Hindlimb muscle (tissue), 1 donor: Measurements from ENCODE around the gene HOXC12. TPM values are rescaled to one million over a fixed set of nuclear protein-coding genes. Genes with fewer than 3 reads are reported as not detected.

ENCODE experiments used
- DNase-seq: peaks from one replicate; pipeline ENCODE4 v3.0.0-alpha.2; 2013
- polyA plus RNA-seq: library from polyadenylated mRNA; unstranded; fragments of 120-200 nt; gene quantifications from one replicate; pipeline ENCODE4 v1.2.1, GENCODE V29; 2013; ENCODE audit not compliant: insufficient read length

Gene HOXC12, protein sequence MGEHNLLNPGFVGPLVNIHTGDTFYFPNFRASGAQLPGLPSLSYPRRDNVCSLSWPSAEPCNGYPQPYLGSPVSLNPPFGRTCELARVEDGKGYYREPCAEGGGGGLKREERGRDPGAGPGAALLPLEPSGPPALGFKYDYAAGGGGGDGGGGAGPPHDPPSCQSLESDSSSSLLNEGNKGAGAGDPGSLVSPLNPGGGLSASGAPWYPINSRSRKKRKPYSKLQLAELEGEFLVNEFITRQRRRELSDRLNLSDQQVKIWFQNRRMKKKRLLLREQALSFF
- 0.48 TPM for polyA plus RNA-seq

DNA sequence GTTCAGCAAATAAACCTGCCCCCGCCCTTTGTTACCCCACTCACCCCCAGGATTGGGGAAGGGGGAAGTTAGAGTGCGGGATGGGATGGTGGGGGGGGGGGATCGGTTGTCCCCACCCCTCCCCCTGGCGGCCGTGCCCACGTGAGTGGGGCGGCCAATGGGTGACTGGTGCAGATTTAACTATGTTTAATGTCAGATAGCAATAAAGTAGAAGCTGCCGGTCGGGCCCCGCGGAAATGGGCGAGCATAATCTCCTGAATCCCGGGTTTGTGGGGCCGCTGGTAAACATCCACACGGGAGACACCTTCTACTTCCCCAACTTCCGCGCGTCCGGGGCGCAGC lies at the start of gene HOXC12:
TSS of gene HOXC12 (plus strand) at position 210 of the 342 bp plus-strand sequence. CDS start at position 237, 27 bp downstream.
- no peak for DNase-seq

DNA sequence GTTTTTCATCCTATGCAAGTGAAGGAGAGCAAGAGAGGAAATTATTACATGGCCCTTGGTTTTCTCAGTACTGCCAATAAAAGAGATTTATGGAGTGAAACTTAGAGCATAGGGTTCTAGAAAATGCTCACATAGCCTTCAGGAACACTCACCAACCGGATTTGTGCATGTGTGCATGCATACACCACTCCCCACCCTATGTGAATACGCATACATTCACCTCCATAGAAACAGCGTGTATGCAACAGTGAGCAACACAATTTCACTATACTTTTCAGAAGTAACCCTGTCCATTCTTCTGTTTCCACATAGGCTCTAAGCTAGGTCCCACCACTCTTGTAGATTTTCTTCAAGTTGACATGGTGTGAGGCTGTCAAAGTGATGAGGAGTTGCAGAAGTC lies 47.6 kb upstream of the HOXC12 start:
- no peak for DNase-seq

DNA sequence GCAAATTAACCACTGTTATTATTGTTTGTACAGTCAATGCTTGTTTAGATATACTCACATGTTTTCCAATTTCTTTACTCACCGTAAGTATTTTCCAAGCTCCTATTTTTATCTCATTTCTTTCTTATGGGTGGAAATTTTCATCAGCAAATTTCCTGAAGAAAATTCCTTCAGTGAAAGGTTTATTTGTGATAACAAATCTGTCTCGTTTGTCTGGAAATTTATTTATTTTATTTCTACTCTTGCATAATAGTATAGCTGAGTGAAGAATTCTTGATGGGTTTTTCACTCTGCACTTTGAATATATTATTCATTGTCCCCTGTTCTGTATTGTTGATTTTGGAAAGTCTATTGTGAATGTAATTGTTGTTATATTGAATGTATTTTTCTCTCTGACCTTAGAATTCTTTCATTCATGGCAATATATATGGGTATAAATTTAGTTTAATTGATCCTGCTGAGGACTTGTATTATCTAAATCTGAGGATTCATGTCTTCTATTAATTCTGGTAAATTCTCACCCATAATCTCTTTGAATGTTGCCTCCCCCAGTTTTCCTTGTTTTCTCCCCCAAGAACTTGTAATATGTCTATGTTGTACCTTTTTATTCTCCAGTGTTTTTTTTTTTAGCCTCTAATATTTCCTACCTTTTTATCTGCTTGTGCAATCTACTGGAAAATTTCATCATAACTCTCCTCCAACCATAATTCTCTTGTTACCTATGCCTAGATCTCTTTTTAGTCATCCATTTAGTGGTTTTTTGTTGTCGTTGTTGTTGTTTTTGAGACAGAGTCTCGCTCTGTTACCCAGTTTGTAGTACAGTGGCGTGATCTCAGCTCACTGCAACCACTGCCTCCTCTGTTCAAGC lies 37.7 kb upstream of the HOXC12 start:
- no peak for DNase-seq

DNA sequence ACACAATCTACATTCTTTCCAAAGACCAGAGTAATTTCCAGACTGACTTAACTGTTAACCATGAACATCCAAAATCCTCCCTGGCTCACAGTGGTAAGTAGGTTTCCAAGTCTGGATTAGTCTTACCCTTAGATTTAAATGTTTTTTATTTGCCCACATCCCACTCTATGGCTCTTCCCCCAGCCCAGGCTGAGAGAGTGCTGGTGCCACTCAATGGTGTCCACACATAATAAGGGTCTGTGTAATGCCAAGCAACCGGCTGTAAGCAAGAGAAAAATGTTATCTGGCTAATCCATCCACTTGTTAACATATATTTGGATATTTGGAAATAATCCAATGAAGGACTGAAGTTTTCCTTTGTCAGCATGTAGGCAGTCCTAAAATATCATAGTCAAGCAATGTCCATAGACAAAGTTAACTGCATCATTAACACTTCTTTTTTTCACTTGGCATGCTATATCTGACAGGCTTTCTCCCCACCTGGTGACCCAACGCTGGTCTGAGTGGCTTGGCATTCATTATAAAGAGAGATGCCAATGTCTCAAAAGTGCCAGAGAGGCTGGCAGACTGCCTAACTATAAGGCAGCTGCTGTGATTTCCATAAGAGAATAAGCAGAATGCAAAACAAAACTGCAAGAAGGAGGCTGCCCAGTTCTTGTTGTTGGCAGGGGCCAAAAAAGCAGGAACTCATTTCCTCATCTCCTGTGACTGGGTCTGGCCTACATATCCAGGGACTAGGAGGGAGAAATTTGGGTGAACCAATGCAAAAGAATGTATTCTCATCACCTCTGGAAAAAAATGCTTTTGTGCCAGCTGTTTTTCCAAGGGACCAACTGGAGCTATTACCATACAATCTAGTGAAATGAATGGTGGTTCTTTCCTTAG lies 29.9 kb upstream of the HOXC12 start:
- DNase-seq = no peak

DNA sequence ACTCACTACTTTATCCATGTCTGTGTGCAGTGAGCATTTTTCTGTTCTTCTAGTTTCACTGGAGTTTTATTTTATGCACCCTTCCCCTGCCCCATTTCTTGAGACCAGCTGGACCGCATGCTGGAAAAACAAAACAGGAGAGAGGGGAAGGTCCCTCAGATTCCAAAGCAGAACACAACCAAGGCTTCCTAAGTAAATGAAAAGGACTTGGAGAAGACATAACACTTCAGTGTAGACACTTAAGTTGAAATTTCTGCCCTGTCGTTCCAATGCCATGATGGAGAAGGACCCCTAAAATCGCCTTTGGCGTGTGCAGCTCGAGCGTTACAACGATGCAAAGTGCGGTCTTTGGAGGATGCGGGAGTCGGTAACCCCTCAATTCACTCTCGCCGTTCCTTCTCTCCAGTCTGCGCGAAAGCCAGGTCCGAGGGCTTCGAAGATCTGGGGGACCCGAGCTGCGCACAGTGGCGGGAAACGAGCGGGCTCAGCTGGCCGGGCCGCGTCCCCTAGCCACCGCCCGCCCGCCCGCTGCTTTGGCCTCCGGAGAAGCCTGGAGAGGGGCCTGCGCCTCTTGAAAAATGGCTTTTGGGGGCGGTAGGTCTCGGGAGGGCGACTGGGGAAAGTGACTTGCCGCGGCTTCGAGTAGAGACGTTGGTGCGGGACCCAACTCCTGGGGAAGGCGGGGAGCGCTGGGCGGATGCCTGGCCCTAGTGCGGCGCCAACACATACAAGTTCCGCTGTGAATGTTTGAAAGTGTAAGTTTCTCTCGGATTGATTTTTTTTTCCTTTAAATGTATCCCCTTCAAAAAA lies 27.3 kb upstream of the HOXC12 start:
- DNase-seq = no peak

DNA sequence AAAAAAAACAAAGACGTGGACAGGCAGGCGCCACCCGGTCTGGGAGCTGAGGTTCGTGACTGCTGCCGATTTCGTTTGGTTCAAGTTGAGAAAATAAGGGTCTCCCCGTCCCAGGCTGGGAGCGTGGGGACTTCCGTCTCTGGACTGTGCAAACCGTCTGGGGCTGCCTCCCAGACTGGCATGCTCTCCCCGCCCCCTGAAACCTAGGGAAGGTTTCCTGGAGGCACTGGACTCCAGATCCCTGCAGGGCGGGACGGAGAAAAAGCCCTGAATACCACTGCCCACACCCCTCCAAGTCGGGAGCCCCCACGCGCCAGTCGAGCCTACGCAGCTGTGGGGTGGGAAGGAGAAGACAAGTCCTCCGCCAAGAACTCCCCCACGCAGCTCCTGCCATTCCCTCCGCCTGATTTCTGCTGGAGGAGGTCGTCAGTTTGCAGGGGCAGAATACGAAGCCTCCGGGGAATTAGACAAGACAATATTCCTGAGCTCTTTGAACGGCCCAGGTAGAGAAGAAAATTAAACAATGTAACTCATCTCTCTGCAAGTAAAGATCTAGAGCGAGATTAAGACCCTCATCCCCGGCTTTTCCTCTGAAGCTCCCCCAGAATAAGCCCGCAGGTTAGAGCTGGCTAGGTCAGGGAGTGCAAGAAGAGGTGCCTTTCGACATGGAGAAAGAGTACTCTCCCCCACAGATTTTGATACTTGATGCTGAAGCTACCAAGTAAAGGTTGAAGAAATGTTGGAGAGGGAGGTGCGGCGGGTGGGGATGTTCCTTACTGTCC lies 26.5 kb upstream of the HOXC12 start:
- DNase-seq = no peak

DNA sequence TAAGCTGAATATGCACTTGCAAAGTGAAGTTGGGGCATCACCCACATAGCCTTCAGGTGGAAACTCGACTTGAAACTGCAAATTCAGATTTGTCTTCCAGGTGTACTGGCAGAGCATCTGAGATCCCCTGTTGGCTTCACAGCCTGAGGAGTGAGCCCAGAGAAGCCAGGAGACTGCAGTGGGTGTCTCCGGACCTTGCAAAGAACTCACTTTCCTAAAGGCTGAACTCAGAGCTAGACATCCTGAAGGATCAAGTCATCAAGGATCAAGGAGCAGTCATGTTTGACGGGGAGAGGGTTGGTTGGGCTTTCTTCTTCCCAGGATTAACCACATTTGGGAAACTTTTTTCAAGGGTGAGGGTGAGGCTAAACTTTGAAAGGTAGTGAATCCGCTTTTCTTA lies 25.2 kb upstream of the HOXC12 start:
- no peak for DNase-seq

DNA sequence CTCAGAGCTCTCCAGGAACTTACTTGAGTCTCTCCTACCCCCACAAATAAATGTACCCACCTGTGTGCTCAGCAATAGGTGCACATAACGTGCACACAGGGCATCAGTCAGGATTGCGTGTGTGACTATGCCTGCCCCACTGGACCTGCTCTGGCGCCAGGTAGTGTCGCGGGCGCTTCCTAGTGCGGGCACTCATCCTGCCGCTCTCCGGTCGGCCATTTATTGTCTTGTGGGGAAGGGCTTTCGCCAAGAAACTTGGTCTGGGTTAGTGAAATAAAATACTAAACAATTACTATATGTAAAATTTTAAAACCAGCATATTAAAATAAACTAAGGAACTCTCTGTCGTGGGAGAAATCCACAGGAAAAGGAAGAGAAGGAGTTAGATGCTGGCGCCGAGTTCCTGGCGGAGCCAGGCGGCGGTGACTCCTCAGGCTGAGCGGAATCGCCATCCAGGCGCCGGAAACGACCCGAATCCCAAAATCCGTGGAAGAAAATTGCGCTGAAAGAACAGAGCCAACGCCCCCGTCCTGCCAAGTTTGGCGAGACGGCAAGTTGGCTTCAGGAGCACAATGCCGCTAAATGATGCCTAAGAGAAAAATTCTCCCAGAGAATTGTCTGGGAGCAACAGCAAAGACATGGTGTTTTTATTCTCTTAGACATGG lies 24.0 kb upstream of the HOXC12 start:
- no peak for DNase-seq

DNA sequence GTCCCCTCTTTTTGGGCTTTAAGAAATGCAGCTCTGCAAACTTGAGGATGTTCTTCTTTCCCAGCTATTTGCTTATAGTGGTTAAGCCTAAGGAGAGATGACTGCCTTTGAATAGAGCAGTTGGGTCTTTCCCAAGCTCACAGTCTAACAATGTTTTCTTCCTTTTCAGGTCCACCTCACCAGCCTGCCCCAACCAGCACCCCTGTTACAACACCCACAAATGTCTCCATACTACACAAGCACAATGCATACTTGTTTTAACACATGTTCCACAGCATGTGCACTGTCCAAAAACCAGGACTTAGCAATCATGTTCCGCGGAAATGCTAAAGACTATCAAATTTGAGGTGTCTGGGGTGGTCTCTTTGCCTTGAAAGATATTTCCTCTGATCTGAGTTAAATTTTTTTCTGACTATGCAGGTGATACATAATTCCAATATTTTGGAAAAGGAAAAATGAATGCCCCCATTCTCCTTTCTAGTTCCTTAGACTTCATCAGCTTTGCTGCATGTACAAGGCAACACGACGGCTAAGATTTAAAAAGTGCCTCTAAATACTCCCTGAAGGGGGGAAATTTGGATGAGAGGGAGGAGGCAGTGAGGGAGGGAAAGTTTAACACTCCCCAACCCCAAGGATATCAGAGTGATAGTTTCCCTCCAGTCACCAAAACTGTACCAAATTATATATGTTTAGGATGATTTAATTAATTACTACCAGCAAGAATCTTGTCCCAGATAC lies 22.7 kb upstream of the HOXC12 start:
- no peak for DNase-seq

DNA sequence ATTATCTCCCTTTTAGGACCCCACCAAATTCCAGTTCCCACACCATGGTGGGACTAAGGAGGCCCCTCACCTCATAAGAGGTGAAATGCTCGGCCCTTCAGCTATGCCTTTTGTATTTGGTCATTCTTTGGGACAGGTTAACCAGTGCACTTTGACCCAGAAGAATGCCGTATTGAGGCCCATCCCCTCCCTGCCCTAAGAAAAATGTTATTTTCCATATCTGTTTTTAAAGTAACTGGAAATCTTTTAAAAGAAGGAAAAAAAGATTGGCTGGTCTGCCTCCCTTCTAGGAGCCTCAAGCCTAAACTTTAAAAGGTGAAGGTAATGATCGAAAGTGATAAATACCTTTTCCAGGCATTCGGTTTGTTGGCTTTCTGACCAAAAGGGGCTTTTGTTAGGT lies 21.8 kb upstream of the HOXC12 start:
- no peak for DNase-seq

DNA sequence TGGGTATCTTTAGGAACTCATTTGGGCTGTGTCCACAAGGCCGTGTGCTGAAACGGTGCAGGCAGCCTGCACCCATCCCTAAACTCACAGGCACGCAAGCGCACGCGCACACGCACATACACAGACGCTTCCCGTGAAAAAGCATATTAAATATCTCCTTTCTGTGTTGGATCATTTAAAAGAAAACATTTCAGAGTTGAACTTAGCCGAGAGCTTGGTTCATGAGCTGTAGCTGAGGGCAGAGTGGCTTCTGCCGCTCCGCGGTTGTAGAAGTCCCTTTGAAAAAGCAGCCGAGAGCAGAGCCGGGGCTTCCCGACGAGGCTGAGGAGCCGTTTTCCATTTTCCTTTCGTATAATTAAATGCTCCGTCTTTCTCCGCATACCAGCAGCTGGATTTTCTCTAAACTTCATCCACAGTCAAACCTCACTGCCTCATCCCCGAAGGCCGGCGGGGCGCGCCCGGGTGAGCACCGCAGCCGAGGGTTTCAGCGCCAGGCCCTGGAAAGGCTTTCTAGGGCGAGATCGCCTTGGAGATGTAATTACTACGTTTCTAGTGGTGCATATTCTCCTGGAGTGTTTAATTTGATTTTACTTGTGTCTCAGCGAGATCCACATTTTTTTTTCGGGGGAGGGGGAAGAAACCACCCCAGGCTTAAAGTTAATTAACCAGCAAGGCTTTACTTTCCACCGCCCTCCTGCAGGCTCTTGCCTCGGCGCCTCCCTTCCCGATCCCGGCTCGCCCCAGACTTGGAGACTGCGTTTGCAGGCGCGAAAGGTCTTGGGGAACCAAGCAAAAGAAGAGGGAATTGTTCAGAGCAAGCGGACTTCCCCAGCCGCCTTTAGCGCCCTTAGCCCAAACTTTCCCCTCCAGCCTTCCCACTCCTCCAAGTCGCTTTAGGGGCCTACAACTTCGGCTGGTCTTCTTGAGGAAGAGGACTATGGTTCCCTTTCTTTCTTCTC lies 19.0 kb upstream of the HOXC12 start:
- no peak for DNase-seq

DNA sequence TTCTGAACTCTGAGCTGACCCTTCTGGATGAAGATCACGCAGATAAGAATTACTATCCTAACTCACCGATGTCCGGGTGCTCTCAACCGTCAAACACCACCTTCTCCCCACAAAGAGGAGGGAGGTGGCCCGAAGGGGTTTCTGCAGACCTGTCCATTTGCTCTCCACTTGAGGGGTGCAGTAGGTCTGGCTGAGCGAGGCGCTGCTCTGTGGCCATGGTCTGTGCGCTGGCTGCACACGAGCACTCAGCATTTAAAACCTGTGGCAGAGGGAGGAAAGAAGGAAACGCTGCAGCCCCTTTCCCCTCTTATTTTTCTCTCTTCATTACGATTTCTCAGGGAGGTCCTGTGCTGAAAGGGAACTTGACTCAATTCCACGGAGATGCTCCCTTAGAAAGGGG lies 17.6 kb upstream of the HOXC12 start:
- DNase-seq = no peak

DNA sequence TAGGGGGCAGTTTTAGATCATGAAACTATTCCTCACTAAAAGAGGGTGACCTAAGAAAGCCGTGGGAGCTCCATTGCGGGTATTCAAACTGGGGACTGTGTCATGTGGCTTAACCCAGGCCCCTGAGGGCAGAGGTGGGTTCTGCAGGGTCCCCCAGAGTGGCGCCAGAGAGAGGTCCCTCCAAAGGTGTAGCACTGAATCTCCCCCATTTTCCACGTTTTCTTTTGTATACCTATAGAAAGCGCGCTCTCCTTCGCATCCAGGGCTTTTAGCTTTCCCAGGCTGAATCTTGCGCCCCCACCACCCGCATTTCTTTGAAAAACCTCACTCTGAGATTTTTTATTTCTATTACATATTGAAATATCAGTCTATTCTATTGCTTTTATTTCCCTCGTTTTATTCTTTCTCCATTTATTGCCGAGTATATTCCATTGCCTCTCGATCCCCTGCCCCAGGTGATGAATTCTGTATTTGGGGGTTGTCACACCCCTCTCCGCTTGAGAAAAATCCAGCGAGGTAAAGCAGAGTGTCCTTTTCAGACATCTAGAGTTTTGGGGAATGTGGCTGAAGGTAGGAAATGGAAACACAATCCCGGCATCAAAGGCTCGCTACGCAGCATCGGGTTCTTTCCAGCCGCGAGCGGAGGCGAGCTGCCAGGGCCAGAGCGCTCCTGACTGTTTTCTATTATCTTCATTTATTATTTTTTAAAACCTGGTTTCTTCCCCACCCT lies 16.9 kb upstream of the HOXC12 start:
- DNase-seq = no peak

DNA sequence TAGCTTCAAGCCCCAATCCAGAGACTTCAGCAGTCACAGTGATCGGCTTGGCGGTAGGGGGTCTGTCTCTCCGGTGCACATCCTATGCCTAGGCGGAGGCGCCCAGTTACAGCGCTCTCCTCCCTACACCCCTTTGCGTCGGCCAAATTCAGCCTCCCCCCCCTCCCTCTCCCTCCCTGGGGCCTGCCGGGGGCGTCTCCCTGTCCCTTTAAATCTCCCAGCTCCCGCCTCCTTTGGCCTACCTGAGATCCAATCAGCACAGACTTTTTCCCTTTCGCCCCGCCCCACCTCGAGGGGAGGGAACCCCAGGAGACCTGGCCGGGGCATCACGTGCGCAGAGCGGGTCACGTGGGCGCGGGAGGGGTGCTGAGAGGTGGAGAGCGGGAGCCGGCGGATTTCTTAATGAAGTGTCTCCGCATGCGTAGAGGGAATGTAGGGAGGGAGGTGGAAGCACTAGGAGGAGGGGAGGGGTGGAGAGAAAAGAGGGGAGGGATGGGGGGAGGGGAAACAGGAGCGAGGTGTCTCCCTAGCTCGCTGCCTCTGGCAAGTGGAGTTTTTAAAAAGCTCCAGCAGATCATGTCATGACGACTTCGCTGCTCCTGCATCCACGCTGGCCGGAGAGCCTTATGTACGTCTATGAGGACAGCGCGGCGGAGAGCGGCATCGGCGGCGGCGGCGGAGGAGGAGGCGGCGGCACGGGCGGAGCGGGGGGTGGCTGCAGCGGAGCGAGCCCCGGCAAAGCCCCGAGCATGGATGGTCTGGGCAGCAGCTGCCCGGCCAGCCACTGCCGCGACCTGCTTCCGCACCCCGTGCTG lies 16.2 kb upstream of the HOXC12 start, which contains the start of gene HOXC13:
TSS of gene HOXC13 (plus strand) at position 506 of the 815 bp plus-strand sequence. CDS start at position 582, 76 bp downstream.
- DNase-seq = peak; percentile 68

DNA sequence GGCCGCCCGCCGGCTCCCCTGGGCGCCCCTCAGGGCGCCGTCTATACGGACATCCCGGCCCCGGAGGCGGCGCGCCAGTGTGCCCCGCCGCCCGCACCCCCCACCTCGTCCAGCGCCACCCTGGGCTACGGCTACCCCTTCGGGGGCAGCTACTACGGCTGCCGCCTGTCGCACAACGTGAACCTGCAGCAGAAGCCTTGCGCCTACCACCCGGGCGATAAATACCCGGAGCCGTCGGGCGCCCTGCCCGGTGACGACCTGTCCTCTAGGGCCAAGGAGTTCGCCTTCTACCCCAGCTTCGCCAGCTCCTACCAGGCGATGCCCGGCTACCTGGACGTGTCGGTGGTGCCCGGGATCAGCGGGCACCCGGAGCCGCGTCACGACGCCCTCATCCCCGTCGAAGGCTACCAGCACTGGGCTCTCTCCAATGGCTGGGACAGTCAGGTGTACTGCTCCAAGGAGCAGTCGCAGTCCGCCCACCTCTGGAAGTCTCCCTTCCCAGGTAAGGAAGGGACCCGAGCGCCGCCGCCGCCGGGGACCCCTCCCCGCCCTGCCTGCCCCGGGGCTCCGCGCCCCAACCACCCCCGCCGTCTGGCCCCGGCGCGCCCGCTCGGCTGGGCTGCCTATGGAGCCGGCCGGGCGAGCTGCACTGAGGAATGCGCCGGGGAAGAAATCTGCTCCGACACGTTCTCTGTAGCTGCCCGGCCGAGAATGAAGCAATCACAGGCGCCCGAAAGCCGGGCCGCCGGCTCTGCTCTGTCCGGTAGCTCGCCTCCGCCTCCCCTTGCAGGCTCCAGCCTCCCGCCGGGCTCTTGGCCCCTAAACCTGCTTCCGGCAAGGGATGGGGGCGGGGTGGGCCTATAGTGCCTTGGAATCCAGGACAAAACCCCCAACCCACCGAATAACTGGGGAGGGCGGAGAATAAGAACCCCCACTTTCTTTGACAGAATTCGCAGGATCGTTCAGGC lies 15.3 kb upstream of the HOXC12 start:
- DNase-seq = no peak
